Measurements from ENCODE around the gene ZNF185. TPM values are rescaled to one million over a fixed set of nuclear protein-coding genes. Genes with fewer than 3 reads are reported as not detected.

Gene ZNF185
- total RNA-seq, 1 experiment from 2014 or later: 15.8 TPM

GRCh38 chrX:152878976-152879755, 18.7 kb upstream of the ZNF185 start:
- intact Hi-C loops (cut with micrococcal nuclease): no loop called here
- CTCF ChIA-PET: no interaction called here
- ATAC-seq: no peak

More at GRCh38 chrX:152878976-152879755, 18.7 kb upstream of the ZNF185 start:
- BruUV-seq (replicated peaks): no TSS peak
- no peaks in the 10 kb centered on the region for H3K79me2 ChIP-seq (ENCODE audit: insufficient read depth, low read length)
- no peaks in the 10 kb centered on the region for H3K9me3 ChIP-seq (ENCODE audit: control insufficient read depth in 1 of 2, insufficient read depth in 1 of 2, low read depth in 1 of 2, low read length in 2 of 2)
- POLR2A ChIA-PET: no interaction called here
- no peak overlapping the region for H2AFZ ChIP-seq (ENCODE audit: low read depth, low read length, poor library complexity, severe bottlenecking)
- H3K4me3 ChIP-seq (replicated peaks in 1 of 2; ENCODE audit: low read depth in 1 of 2, low read length in 2 of 2): no peak overlapping the region
- no peak overlapping the region for H3K4me2 ChIP-seq (ENCODE audit: low read length)
- no peak for DNase-seq (ENCODE audit: low read depth, low spot score)
- H3K9me2 ChIP-seq (ENCODE audit: insufficient read depth): no peaks in the 10 kb centered on the region
- no peaks in the 10 kb centered on the region for H3K36me3 ChIP-seq (ENCODE audit: control insufficient read depth in 1 of 2, insufficient read depth in 2 of 2, low read length in 2 of 2)
- TF ChIP-seq ZNF274 (IDR thresholded peaks at IDR 0.05; ENCODE audit: low read depth, low read length): no peak
- no peak for TF ChIP-seq FOSL1 (IDR thresholded peaks at IDR 0.05; ENCODE audit: low read depth)
- no peak for TF ChIP-seq POLR2AphosphoS5 (IDR thresholded peaks at IDR 0.05; ENCODE audit: low read depth, low read length)
- no peak for TF ChIP-seq SIN3A (IDR thresholded peaks at IDR 0.05; ENCODE audit: low read depth)
- TF ChIP-seq JUND (IDR thresholded peaks at IDR 0.05): no peak
- no peak for TF ChIP-seq ATF3 (IDR thresholded peaks at IDR 0.05)
- no peak for TF ChIP-seq CBX3 (IDR thresholded peaks at IDR 0.05; ENCODE audit: low read depth)
- TF ChIP-seq EZH2phosphoT487 (IDR thresholded peaks at IDR 0.05; ENCODE audit: borderline replicate concordance): no peak
- TF ChIP-seq POLR2A (IDR thresholded peaks at IDR 0.05; ENCODE audit: borderline replicate concordance, extremely low read depth, insufficient read depth, insufficient read length): no peak
- no peak for TF ChIP-seq REST (IDR thresholded peaks at IDR 0.05; ENCODE audit: low read depth)
- no peak for TF ChIP-seq RAD21 (IDR thresholded peaks at IDR 0.05; ENCODE audit: low read depth)
- no peak for TF ChIP-seq EZH2 (IDR thresholded peaks at IDR 0.05)
- no peak for TF ChIP-seq TCF7L2 (IDR thresholded peaks at IDR 0.05; ENCODE audit: borderline replicate concordance, extremely low read depth, insufficient read depth, insufficient read length)
- no peak for TF ChIP-seq YY1 (IDR thresholded peaks at IDR 0.05; ENCODE audit: extremely low read depth, insufficient replicate concordance, low read depth, low read length)
- RAD21 ChIA-PET (ENCODE audit: low non-redundant PET in 1 of 2, low total read pairs in 2 of 2, uncharacterized antibody in 2 of 2, unreplicated experiment in 2 of 2): no interaction called here
- H4K20me1 ChIP-seq (ENCODE audit: insufficient read depth): no peaks in the 10 kb centered on the region
- no peaks in the 10 kb centered on the region for H3K4me1 ChIP-seq (ENCODE audit: control insufficient read depth in 1 of 2, insufficient read depth in 2 of 2, low read length in 2 of 2)
- H3K9ac ChIP-seq (ENCODE audit: low read length): no peak overlapping the region
- no peak overlapping the region for H3K27ac ChIP-seq (ENCODE audit: low read depth, low read length)
- no peaks in the 10 kb centered on the region for H3K27me3 ChIP-seq (ENCODE audit: insufficient read depth, low read length)

All from HCT116 (cell line).